Bronchial smooth muscle cell (primary cell): Measurements from ENCODE around the gene MKRN1. TPM values are rescaled to one million over a fixed set of nuclear protein-coding genes. Genes with fewer than 3 reads are reported as not detected.

Experiments
- total RNA-seq: library from RNA; depleted of rRNA; stranded (reverse); fragments of >200 nt; gene quantifications from 2 replicates; pipeline ENCODE4 v1.2.1, GENCODE V29; 2014

Gene MKRN1, protein sequence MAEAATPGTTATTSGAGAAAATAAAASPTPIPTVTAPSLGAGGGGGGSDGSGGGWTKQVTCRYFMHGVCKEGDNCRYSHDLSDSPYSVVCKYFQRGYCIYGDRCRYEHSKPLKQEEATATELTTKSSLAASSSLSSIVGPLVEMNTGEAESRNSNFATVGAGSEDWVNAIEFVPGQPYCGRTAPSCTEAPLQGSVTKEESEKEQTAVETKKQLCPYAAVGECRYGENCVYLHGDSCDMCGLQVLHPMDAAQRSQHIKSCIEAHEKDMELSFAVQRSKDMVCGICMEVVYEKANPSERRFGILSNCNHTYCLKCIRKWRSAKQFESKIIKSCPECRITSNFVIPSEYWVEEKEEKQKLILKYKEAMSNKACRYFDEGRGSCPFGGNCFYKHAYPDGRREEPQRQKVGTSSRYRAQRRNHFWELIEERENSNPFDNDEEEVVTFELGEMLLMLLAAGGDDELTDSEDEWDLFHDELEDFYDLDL
- total RNA-seq, result 80.1 and 108 TPM in 2 replicates

GRCh38 chr7:140479062-140479738, at the start of gene MKRN1:
MKRN1 (minus strand) TSS chr7:140479505; CDS start chr7:140479344, 161 bp downstream.

GRCh38 chr7:140403878-140404564, 75.3 kb downstream of the MKRN1 start, which contains the start of gene RAB19:
RAB19 (plus strand) TSS chr7:140404058; CDS start chr7:140407647, 3,589 bp downstream.

Other genes starting within 250 kb of the MKRN1 start
- 58.9 and 77.6 TPM in 2 replicates for gene SLC37A3, start 81.0 kb downstream of the MKRN1 start, total RNA-seq
- gene RAB19, start 75.4 kb downstream of the MKRN1 start, total RNA-seq, result not detected in 2 replicates
- gene DENND2A, start 161.3 kb upstream of the MKRN1 start, total RNA-seq, result 38.6 and 47.7 TPM in 2 replicates
- 19.2 and 20.5 TPM in 2 replicates for gene ADCK2, start 193.4 kb upstream of the MKRN1 start, total RNA-seq
- 97.5 and 169 TPM in 2 replicates for gene NDUFB2, start 217.2 kb upstream of the MKRN1 start, total RNA-seq